Activated naive CD8-positive, alpha-beta T cell treated with anti-CD3 and anti-CD28 coated beads for 36 hours (primary cell): ENCODE results near the gene PLEKHB1. TPM values are rescaled to one million over a fixed set of nuclear protein-coding genes. Genes with fewer than 3 reads are reported as not detected.
A peak's percentile ranks its signal among the peaks of the same experiment; 100 is the strongest.

Source experiments
- DNase-seq: peaks from one replicate; pipeline ENCODE4 v3.0.0; 2021
- H3K27ac Mint-ChIP-seq: one replicate; pipeline ENCODE4 v1.8.0; 2022; ENCODE audit warnings: mild to moderate bottlenecking, moderate library complexity, mixed read lengths
- H3K27me3 Mint-ChIP-seq: one replicate; pipeline ENCODE4 v1.8.0; 2022; ENCODE audit warnings: mild to moderate bottlenecking, mixed read lengths
- H3K36me3 Mint-ChIP-seq: one replicate; pipeline ENCODE4 v1.8.0; 2021; ENCODE audit warnings: mild to moderate bottlenecking, mixed read lengths
- H3K4me1 Mint-ChIP-seq: one replicate; pipeline ENCODE4 v1.8.0; 2021; ENCODE audit warnings: mixed read lengths
- H3K4me3 Mint-ChIP-seq: one replicate; pipeline ENCODE4 v1.8.0; 2022; ENCODE audit warnings: mild to moderate bottlenecking, moderate library complexity, mixed read lengths
- H3K9me3 Mint-ChIP-seq: one replicate; pipeline ENCODE4 v1.8.0; 2022; ENCODE audit warnings: mixed read lengths
- total RNA-seq, 2 experiments: library from RNA; stranded (reverse); gene quantifications; one replicate each; pipeline ENCODE4 v1.2.3, GENCODE V29; 2021

PLEKHB1 gene, protein sequence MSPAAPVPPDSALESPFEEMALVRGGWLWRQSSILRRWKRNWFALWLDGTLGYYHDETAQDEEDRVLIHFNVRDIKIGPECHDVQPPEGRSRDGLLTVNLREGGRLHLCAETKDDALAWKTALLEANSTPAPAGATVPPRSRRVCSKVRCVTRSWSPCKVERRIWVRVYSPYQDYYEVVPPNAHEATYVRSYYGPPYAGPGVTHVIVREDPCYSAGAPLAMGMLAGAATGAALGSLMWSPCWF
- total RNA-seq, result 10 to 100 TPM in 1 of 2 experiments, 1 to 10 TPM in 1; 6.8 to 13.3 TPM

DNA sequence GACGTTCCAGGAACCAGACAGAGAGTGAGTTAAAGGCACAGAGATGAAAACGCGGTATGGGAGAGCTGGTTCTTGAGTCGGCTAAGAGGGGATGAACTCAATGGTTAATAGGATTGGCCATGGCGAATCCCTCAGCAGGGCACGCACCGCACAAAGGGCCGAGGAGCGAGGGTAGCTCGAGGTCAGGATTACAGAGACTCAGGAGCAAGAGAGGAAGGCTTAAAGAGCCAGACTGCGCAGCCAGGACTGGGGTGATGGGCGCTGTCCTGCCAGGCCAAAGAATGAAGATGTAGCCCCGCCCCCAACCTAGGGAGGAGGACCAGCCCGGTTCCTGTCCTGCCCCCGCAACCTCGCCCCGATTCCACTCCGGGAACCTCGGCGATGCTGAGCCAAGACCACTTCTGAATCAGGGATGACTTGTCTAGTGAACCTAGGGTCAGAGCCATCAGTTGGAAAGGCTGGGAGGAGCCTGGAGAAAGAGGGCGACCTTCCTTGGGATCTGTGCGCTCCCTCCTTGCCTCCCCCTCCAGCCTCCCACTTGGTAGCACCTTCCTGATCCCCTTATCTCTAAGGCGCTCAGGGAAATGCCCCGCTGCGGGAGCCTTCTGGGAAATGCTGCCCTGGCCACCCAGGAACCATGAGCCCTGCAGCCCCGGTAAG lies at the start of gene PLEKHB1:
PLEKHB1 (plus strand) TSS at position 610 of the 660 bp plus-strand sequence; CDS start at position 638, 28 bp downstream.
- no peaks in the 10 kb centered on the region for H3K27me3 Mint-ChIP-seq
- DNase-seq, result no peak
- H3K4me1 Mint-ChIP-seq, result peaks cover 9% of the 10 kb centered on the region
- no peaks in the 10 kb centered on the region for H3K9me3 Mint-ChIP-seq
- H3K27ac Mint-ChIP-seq, result no peak within 1 kb of the TSS
- H3K36me3 Mint-ChIP-seq, result no peaks in the 10 kb centered on the region
- peak within 1 kb of the TSS; percentile 78 for H3K4me3 Mint-ChIP-seq

DNA sequence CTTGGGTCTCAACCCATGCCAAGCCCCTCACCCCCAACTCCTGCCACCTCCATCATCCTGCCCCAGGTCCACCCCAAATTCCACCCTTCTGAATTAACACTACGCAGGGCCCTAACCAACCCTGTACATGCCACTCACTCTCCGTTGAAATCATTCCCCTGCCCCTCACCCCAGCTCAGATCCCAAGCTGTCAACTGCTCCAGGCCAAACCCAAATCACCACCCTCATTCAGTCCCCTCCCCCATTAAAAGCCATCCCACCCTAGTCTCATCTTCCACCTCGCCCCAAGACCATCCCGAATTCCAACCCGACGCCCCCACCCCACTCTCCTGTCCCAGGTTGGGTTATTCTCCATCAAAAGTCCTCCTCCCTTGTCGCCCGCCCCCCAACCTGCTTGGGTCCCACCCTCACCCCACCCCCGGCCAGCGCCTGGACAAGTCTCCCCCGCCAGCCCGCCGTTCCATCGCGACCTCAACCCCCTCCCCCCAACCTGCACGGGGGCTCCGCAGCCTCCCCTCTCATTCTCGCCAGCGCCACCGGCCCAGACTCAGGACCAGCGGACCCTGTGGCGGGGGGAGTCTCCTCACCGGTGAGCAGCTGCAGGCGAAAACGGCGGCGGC lies 48.9 kb upstream of the PLEKHB1 start:
- Mint-ChIP-seq H3K9me3 (no peaks in the 10 kb centered on the region), H3K36me3 (peaks cover 9% of the 10 kb centered on the region), H3K4me1 (peaks cover 35% of the 10 kb centered on the region), H3K4me3 (peak overlapping the region; percentile 94), H3K27me3 (no peaks in the 10 kb centered on the region), H3K27ac (peak overlapping the region; percentile 88)
- no peak for DNase-seq

DNA sequence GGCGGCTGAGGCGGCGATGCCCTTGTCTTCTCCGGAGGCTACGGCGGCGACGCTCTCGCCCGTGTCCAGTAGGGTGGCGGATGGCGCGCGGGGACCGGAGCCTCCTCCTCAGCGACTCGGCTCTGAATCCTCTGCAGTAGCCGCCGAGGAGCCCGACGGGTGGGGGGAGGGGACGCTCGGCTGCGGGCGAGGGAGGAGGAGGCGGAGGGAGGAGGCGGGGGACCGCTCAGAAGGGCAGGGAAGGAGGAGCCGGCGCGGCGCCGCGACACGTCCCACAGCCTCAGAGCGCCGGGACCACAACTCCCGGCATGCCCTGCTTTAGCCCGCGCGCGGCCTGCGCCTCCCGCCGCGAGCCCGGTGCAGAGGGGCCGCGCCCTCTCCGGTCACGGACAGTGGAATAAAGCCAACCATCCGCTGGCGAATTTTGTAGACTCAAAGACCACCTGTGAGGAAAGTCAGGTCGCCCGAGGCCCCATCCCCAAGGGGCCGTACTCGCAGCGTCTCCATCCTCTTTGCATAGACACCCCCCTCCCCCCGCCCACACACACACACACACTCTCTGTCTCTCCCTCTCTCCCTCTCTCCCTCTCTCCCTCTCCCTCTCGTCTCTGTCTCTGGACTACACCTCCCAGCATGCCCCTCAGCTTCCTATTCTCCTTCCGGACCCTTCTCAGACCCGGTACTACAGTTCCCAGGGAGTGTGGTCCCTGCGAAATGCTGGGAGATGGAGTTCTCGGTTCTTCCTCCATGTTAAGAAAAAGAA lies 48.2 kb upstream of the PLEKHB1 start, which contains the start of gene FAM168A:
FAM168A (minus strand) TSS at position 157 of the 763 bp plus-strand sequence. CDS start 129,638 bp downstream, outside the sequence.
- Mint-ChIP-seq H3K4me3 (peak within 1 kb of the TSS; percentile 94), H3K36me3 (peaks cover 9% of the 10 kb centered on the region), H3K4me1 (peaks cover 35% of the 10 kb centered on the region), H3K27me3 (no peaks in the 10 kb centered on the region), H3K9me3 (no peaks in the 10 kb centered on the region), H3K27ac (peak within 1 kb of the TSS; percentile 88)
- peak; percentile 91 for DNase-seq

DNA sequence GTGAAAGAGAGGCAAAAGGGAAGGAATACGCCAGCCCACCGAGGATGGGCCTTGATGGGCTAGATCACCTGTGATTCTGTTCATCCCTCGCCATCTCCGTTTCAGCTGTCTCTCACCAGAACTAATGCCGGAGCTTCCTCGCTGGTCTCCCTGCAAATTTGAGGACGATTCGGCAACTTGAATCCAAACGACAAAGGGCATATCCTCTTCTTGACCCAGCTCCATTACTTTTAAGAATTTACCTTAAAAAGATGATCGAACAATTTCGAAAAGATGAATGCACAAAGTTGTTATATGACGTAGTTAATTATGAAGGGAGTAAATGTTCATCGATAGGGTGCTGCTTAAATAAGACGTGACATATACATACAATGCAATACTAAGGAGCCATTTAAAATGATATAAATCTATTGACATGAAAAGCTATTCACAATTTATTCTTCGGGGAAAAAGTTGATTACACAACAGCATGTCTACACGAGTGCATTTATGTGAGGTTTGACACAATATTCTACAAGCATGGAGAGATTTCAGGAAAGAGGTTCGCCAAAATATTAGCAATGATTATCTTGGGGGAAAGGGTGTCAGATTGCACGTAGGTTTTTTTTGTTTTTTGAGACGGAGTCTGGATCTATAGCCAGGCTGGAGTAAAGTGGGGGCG lies 47.5 kb upstream of the PLEKHB1 start:
- no peaks in the 10 kb centered on the region for H3K27me3 Mint-ChIP-seq
- no peaks in the 10 kb centered on the region for H3K9me3 Mint-ChIP-seq

DNA sequence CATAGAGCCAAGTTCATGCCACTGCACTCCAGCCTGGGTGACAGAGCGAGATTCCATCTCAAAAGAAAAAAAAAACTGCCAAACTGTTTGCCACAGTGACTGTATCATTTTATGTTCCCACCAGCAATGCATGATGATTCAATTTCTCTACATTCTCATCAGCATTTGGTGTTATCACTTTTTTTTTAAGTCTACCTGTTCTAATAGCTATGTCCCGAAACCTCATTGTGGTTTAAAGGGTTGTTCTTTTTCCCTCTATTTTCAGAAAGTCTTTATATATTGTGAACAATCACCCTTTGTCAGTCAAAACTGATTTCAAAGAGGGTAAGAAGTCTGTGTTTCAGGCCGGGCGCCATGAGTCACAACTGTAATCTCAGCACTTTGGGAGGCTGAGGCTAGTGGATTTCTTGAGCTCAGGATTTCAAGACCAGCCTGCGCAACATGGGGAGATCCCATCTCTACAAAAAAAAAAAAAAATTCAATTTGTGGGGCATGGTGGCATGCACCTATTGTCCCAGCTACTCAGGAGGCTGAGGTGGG lies 33.7 kb upstream of the PLEKHB1 start:
- no peak overlapping the region for H3K4me3 Mint-ChIP-seq

More for the DNA sequence above, 47.5 kb upstream of the PLEKHB1 start:
- Mint-ChIP-seq H3K4me1 (peaks cover 32% of the 10 kb centered on the region), H3K27ac (peak overlapping the region; percentile 88), H3K36me3 (peaks cover 9% of the 10 kb centered on the region), H3K4me3 (peak overlapping the region; percentile 94)
- DNase-seq, result no peak

DNA sequence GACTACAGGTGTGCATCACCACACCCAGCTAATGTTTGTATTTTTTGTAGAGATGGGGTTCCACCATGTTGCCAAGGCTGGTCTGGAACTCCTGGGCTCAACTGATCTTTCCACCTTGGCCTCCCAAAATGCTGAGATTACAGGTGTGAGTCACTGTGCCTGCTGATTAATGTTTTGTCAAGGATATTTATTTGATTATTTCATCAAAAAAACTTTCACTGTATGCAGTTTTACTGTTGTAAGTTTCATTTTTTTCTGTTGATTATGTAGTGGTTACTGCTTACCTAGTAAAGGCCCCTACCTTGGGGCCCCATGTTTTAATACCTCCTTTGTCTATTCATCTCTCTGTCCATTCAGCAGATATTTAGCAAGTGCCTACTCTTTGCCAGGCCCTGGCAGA lies 31.8 kb upstream of the PLEKHB1 start:
- H3K27ac Mint-ChIP-seq, result no peak overlapping the region
- no peaks in the 10 kb centered on the region for H3K36me3 Mint-ChIP-seq
- no peak for DNase-seq

More for the DNA sequence above, 33.7 kb upstream of the PLEKHB1 start:
- DNase-seq, result no peak
- H3K9me3 Mint-ChIP-seq, result no peaks in the 10 kb centered on the region
- H3K4me1 Mint-ChIP-seq, result peaks cover 2% of the 10 kb centered on the region
- H3K27me3 Mint-ChIP-seq, result no peaks in the 10 kb centered on the region
- H3K27ac Mint-ChIP-seq, result no peak overlapping the region
- H3K36me3 Mint-ChIP-seq, result no peaks in the 10 kb centered on the region

DNA sequence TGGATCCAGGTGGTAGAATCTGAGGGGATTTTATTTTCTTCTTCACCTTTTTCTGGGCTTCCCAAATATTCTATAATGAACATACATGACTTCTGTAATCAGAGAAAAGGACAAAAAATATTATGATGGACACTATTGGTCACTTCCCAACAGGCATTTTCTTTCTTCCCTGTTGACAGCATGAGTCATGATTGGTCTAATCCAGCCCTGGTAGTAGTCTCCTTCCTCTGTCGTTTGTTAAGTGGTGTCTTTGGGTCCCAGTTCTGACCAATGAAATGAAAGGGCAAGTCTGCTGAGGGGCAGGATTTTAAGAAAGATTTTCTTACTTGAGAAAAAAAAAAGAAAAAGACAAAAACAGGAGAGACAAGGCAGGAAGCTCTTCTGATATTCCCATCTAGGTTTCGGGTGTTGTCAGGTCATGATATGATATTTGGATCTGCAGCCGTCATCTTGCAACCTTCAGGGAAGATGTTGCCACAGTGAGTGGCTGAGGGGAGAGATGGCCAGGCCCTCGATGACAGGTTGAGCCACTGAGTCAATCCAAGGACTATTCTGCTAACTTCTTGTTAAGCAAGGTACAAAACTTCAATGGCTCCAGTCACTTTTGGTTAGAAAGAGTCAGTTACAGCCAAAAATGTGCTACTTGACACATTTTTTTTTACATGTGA lies 23.3 kb upstream of the PLEKHB1 start:
- no peak overlapping the region for H3K27ac Mint-ChIP-seq
- peaks cover 26% of the 10 kb centered on the region for H3K27me3 Mint-ChIP-seq
- H3K9me3 Mint-ChIP-seq, result no peaks in the 10 kb centered on the region
- H3K4me1 Mint-ChIP-seq, result no peaks in the 10 kb centered on the region
- no peaks in the 10 kb centered on the region for H3K36me3 Mint-ChIP-seq
- no peak for DNase-seq
- no peak overlapping the region for H3K4me3 Mint-ChIP-seq

More for the DNA sequence above, 31.8 kb upstream of the PLEKHB1 start:
- Mint-ChIP-seq H3K27me3 (no peaks in the 10 kb centered on the region), H3K4me1 (peaks cover 2% of the 10 kb centered on the region), H3K4me3 (no peak overlapping the region), H3K9me3 (no peaks in the 10 kb centered on the region)

DNA sequence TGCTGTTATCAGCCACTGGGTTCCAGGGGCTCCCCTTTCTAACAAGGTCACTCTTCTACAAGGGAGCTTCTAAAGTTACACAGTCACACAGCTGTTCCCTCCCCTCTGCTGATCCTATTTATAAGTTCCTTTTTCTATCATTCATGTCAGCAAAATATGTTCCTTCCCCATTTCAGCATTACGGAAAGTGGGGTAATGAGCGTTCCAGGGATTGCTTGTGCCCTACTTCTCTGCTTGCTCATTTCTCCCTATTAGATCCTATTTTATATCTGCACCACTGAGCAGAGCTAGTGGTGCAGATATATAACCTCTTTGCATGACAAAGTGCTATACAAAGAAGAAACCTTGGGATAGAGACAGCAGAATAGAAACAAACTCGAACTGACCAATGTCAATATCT lies 22.7 kb upstream of the PLEKHB1 start:
- Mint-ChIP-seq H3K4me3 (no peak overlapping the region), H3K27ac (no peak overlapping the region), H3K4me1 (no peaks in the 10 kb centered on the region), H3K36me3 (no peaks in the 10 kb centered on the region), H3K27me3 (peaks cover 26% of the 10 kb centered on the region), H3K9me3 (no peaks in the 10 kb centered on the region)
- no peak for DNase-seq

DNA sequence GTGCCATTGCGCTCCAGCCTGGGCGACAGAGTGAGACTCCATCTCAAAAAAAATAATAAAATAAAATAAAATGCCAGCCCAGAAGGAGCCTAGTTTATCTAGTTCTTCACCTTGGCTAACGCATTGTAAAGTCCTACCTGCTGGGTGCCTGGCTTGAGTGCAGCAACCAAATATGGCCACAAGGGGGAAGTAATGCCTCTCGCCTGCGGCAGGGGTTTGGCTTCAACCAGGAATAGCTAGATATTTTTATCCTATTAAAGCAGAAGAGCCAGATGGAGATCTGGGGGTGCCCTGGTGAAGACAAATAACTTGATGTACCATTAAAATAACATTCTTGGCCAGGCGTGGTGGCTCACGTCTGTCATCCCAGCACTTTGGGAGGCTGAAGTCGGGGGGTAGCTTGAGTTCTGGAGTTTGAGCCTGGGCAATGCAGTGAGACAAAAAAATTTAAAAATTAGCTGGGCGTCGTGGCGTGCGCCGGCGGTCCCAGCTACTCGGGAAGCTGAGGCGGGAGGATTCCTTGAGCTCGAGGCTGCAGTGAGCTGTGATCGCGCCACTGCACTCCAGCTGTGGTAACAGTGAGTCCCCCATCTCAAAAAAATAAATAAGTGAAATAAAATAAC lies 20.6 kb upstream of the PLEKHB1 start:
- H3K4me3 Mint-ChIP-seq, result no peak overlapping the region
- H3K27me3 Mint-ChIP-seq, result peaks cover 26% of the 10 kb centered on the region
- no peak overlapping the region for H3K27ac Mint-ChIP-seq
- no peaks in the 10 kb centered on the region for H3K36me3 Mint-ChIP-seq
- H3K4me1 Mint-ChIP-seq, result no peaks in the 10 kb centered on the region
- H3K9me3 Mint-ChIP-seq, result no peaks in the 10 kb centered on the region
- DNase-seq, result peak; percentile 55

DNA sequence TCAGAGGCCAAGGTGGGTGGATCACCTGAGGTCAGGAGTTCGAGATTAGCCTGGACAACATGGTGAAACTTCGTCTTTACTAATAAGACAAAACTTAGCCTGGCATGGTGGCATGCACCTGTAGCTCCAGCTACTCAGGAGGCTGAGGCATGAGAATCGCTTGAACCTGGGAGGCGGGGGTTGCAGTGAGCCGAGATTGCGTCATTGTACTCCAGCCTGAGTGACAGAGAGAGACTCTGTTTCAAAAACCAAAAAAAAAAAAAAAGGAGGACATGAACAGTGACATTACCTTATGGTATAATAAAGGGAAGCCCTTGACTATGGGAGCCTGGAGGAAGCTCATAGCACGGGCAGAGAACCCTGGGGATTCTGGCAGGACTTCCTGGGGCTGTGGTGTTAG lies 16.5 kb upstream of the PLEKHB1 start:
- DNase-seq, result no peak
- Mint-ChIP-seq H3K36me3 (peaks cover 1% of the 10 kb centered on the region), H3K27ac (no peak overlapping the region), H3K27me3 (peaks cover 2% of the 10 kb centered on the region), H3K4me3 (no peak overlapping the region), H3K9me3 (no peaks in the 10 kb centered on the region), H3K4me1 (peaks cover 7% of the 10 kb centered on the region)

DNA sequence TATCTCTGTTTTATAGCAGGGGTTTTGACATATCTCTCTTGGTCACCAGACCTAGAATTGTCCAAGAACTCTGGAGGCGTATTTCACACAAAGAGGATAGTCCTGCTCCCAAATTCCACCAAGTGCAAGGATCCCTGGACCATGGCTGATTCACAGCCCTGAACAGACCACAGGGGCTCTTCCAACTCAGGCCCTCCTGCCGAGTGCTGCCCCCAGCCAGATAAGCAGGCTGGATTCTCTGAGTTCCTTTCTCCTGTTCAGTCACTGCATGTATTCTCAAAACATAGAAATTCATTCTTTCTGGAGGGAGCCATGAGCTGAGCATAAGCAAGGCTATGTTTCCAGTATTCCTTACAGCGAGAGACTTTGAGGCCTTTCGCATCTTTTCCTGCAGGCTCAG lies 13.4 kb upstream of the PLEKHB1 start:
- H3K27me3 Mint-ChIP-seq, result no peaks in the 10 kb centered on the region
- H3K36me3 Mint-ChIP-seq, result peaks cover 1% of the 10 kb centered on the region
- H3K4me1 Mint-ChIP-seq, result peaks cover 7% of the 10 kb centered on the region

DNA sequence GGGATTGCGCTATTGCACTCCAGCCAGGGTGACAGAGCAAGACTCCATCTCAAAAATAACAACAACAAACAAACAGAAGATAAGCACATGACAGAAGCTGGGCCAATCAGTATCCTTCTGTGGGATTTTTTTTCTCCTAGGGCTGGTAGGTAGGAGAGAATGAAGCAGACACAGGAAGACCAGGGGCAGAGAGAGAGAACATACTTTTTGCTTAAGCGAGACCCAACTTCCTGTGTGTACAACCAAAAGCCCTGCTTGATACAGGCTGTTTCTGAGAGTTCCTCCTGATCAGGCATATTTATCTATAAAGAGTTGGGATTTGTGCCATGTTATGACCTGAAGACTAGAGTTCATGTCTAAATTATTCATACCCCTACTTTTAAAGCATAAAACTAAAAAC lies 12.4 kb upstream of the PLEKHB1 start:
- no peak for DNase-seq
- Mint-ChIP-seq H3K9me3 (no peaks in the 10 kb centered on the region), H3K27ac (no peak overlapping the region), H3K4me1 (peaks cover 7% of the 10 kb centered on the region), H3K36me3 (peaks cover 1% of the 10 kb centered on the region), H3K4me3 (no peak overlapping the region), H3K27me3 (no peaks in the 10 kb centered on the region)

More for the DNA sequence above, 13.4 kb upstream of the PLEKHB1 start:
- no peak overlapping the region for H3K27ac Mint-ChIP-seq
- H3K4me3 Mint-ChIP-seq, result no peak overlapping the region
- no peaks in the 10 kb centered on the region for H3K9me3 Mint-ChIP-seq
- no peak for DNase-seq

DNA sequence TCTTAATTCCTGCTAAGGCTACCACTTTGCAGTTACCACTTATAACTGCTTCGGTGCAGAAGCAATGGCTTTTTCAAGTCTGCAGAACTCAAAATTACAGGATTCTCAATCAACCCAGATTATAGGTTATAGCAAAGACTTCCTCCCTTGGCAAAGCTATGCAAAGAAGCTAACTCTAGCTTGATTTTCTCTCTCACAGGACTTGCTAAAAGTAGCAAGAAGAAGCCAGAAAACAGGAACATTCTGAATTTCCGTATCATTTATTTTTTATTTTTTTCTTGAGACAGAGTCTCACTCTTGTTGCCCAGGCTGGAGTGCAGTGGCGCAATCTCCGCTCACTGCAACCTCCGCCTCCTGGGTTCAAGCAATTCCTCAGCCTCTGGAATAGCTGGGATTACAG lies 10.7 kb upstream of the PLEKHB1 start:
- H3K9me3 Mint-ChIP-seq, result no peaks in the 10 kb centered on the region
- H3K4me3 Mint-ChIP-seq, result no peak overlapping the region
- peaks cover 1% of the 10 kb centered on the region for H3K36me3 Mint-ChIP-seq
- no peak for DNase-seq
- no peaks in the 10 kb centered on the region for H3K27me3 Mint-ChIP-seq
- peaks cover 14% of the 10 kb centered on the region for H3K4me1 Mint-ChIP-seq
- H3K27ac Mint-ChIP-seq, result no peak overlapping the region
